Activated T-helper 1 cell treated with Interleukin-2 at 50 U/mL for 16 hours (primary cell): Measurements from ENCODE around the gene ARHGAP9.
"Not testable (repeated sequence)": the region's sequence is repeated elsewhere in the genome, so short reads cannot be mapped to it uniquely, and the experiment has no call there.

ENCODE experiments used
- DNase-seq: peaks from one replicate; pipeline ENCODE4 v3.0.0-alpha.2; 2020; ENCODE audit warnings: low read depth

The ARHGAP9 gene

GRCh38 chr12:57456737-57457490 lies 22.8 kb downstream of the ARHGAP9 start:
- no peak for DNase-seq

- no peak for DNase-seq
Measured at GRCh38 chr12:57456145-57456700, 23.4 kb downstream of the ARHGAP9 start.

- no peak for DNase-seq
Measured at GRCh38 chr12:57455374-57456144, 24.1 kb downstream of the ARHGAP9 start.

- no peak for DNase-seq
Measured at GRCh38 chr12:57454566-57455373, 24.9 kb downstream of the ARHGAP9 start, which contains the start of gene INHBE. Gene INHBE, plus strand, starts transcription at chr12:57455307. Its CDS starts 230 bp downstream, at chr12:57455537.

- DNase-seq, result no peak
Measured at GRCh38 chr12:57454213-57454565, 25.5 kb downstream of the ARHGAP9 start.

DNA sequence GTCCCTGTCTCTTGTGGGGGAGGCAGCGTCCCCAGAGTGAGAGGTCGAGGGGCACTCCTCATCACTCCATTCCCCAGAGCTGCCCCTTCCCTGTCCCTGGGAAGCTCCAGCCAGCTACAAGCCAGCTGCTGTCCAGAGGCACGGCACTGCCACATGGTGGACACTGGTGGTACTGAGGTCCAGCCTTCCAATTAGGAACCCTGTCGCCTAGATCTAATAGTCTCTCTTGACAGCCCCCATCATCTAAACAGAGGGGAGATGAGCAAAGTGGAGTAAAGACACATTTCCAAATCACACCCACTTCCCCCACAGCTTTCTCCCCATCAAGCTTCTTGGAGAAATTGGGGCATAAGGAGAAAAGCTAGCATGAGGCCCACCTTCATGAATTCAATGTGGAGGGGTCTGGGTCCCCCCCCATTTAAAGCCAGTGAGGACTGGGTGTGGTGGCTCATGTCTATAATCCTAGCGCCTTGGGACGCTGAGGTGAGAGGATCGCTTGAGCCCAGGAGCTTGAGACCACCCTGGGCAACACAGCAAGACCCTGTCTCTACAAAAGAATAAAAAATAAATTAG lies 26.6 kb downstream of the ARHGAP9 start:
- DNase-seq, result no peak

- no peak for DNase-seq
Measured at GRCh38 chr12:57452181-57452936, 27.3 kb downstream of the ARHGAP9 start.

GRCh38 chr12:57451233-57451778 lies 28.4 kb downstream of the ARHGAP9 start:
- DNase-seq, result no peak

DNA sequence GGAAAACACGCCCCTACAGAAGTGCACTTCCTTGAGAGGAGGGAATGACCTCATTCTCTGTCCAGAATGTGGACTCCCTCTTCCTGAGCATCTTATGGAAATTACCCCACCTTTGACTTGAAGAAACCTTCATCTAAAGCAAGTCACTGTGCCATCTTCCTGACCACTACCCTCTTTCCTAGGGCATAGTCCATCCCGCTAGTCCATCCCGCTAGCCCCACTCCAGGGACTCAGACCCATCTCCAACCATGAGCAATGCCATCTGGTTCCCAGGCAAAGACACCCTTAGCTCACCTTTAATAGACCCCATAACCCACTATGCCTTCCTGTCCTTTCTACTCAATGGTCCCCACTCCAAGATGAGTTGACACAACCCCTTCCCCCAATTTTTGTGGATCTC lies 29.6 kb downstream of the ARHGAP9 start:
- DNase-seq, result no peak

DNA sequence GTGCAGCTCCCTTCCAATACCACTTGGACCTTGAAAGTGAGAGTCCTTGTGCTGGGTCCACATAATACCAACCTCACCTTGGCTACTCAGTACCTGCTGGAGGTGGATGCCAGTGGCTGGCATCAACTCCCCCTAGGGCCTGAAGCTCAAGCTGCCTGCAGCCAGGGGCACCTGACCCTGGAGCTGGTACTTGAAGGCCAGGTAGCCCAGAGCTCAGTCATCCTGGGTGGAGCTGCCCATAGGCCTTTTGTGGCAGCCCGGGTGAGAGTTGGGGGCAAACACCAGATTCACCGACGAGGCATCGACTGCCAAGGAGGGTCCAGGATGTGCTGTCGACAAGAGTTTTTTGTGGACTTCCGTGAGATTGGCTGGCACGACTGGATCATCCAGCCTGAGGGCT lies 30.3 kb downstream of the ARHGAP9 start:
- DNase-seq, result no peak

- no peak for DNase-seq
Measured at GRCh38 chr12:57448669-57449068, 31.0 kb downstream of the ARHGAP9 start.

- no peak for DNase-seq
Measured at GRCh38 chr12:57446292-57446960, 33.2 kb downstream of the ARHGAP9 start.

GRCh38 chr12:57444744-57445143 lies 34.9 kb downstream of the ARHGAP9 start:
- no peak for DNase-seq

- not testable (repeated sequence) for DNase-seq
Measured at GRCh38 chr12:57444337-57444736, 35.3 kb downstream of the ARHGAP9 start.

DNA sequence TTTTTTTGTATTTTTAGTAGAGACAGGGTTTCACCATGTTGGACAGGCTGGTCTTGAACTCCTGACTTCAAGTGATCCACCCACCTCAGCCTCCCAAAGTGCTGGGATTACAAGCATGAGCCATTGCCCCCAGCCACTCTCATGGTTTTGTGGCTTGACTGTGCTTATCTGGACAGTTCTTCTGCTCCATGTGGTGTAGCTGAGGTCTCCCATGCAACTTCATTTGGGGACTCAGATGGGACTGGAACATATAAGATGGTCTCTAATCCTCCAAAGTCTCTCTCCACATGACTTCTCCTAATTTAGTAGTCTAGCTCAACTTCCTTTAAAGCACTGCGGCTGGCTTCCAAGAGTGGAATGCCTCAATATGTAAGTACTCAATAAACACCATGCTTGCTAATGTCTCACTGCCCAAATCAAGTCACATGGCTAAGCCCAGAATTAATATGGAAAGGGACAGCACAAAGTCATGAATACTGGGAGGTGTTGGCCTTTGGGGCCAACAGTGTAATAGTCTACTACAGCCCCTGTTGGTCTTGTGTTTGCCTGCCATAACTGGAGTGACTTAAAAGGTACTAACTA lies 37.7 kb downstream of the ARHGAP9 start:
- no peak for DNase-seq

DNA sequence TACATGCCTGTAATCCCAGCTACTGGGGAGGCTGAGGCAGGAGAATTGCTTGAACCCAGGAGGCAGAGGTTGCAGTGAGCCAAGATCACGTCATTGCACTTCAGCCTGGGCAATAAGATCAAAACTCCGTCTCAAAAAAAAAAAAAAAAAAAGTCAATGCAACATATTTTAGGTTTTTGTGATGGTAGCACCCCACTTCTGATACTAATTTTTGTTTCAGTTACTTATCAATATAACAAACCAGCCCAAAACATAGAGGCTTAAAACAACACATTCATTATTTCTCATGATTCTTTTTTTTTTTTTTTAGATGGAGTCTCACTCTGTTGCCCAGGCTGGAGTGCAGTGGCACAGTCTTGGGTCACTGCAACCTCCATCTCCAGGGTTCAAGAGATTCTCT lies 38.3 kb downstream of the ARHGAP9 start:
- DNase-seq, result not testable (repeated sequence)

GRCh38 chr12:57439762-57440266 lies 39.9 kb downstream of the ARHGAP9 start:
- no peak for DNase-seq

GRCh38 chr12:57438400-57438799 lies 41.3 kb downstream of the ARHGAP9 start:
- no peak for DNase-seq

DNA sequence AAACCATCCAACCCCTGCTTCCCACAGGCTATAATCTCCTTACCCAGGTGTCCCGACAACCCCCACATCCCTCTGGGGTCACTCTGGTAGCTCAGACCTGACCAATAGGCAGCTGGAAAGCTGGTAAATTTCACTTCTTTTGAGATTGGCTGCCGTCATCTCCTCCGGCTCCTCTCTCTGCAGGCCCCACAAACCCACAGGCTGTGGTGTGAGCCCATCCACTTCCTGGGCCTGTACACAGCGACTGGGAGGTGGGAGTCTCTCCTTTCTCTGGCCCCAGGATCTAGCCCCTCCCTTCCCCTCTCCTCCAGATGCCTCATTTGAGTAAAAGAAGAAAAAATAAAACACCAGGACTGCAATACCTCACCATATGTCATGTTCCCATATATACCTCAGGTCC lies 44.4 kb downstream of the ARHGAP9 start:
- DNase-seq, result no peak
